GM18870 (cell line): ENCODE results near the gene CNOT10.
"Not testable (repeated sequence)": the region's sequence is repeated elsewhere in the genome, so short reads cannot be mapped to it uniquely, and the experiment has no call there.

Experiments
- ATAC-seq: cut with Tn5 transposase; IDR thresholded peaks from one replicate; pipeline ENCODE4 v1.9.1; 2021; ENCODE audit warnings: moderate library complexity; ENCODE audit not compliant: unreplicated experiment

CNOT10 gene

DNA sequence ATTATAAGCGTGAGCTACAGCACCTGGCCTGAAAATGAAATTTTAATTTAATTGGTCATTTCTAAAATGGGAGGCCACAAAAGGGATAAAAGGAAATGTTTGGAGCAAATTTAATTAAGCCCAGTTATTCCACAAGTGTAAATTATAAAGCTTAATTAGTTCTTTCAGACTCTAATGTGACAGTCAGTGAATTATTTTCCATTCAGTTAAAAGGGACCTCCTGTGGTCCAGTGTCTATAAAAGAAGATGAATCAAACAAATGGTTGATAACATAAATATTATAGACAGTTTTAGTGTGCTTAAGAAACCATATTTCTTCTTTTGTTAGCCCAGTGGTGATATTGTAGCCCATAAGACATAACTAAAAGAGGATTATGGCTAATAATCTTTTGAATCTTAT is 66.4 kb downstream of the CNOT10 start:
- ATAC-seq: no peak

DNA sequence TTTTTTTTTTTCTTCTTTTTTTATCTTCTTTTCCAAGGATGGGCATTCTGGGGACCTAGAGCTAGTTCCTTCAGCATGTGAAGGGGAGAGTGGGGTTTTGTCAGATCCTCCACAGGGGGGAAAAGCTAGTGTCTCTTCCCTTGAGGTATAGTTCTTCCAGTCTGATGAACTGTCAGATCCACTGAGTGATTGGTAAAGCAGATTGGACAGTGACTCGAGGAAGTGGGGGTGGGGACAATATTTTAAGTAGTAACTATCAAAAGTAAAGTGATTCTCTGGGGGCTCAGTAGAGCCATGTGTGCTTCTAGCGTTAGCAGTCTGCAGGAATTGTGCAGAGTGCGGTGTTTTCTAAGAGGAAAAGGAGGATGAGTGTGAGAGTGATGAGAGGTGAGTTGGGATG is 70.8 kb downstream of the CNOT10 start:
- no peak for ATAC-seq

- no peak for ATAC-seq
Observed at GRCh38 chr3:32757618-32758374, 72.8 kb downstream of the CNOT10 start.

- ATAC-seq: no peak
Observed at GRCh38 chr3:32758375-32758753, 73.4 kb downstream of the CNOT10 start.

GRCh38 chr3:32759342-32759741 is 74.4 kb downstream of the CNOT10 start:
- no peak for ATAC-seq

DNA sequence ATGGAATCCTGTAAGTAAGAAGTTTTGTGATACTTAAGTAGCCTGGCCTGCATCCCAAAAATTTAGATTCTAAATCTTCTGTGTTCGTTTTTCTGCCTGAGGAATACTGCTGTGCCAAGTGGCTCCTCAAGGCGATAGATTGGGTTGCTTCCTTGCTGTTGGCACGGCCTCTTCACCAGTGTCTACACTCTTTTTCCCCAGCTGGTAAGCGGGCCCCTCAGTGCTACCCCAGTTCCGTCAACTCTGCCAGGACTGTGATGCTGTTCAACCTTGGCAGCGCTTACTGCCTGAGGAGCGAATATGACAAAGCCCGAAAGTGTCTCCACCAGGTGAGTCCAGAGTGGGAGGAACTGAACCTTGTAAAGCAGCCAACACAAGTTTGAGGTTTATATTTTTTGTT is 79.5 kb downstream of the CNOT10 start:
- ATAC-seq: no peak

GRCh38 chr3:32778389-32778788 is 93.4 kb downstream of the CNOT10 start:
- ATAC-seq: no peak

DNA sequence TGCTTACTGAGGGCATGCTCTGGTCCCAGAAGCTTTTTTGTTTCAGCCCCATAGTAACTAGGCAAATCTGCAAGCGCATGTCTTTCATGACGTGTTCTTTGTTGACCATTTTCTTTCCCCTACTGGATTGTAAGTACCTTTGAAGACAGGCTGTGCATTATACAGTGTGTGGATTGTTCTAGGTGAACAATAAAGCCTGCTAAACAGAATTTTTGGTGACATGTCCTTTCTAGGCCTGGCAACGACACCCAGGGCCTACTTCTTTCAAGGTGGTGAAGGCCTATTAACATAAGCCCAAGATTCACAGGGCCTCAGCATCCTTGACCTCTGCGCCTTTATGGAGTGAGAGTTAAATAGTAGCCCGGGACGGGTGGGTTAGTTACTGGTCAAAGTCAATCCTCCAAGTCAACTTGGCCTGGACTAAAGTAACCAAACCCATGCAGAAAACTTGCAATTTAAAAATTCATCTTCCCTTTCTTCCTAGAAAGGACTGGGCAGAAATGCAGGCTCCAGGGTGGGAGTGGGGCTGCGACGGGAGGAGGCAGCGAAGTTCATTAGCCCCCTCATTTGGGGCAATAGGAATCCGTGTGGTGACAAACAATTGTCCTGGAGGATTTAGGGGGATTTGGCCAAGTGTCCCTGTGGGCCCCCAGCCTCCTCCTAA is 95.2 kb downstream of the CNOT10 start:
- no peak for ATAC-seq

- peak; percentile 15 for ATAC-seq
Observed at GRCh38 chr3:32780735-32781210, 95.8 kb downstream of the CNOT10 start.

DNA sequence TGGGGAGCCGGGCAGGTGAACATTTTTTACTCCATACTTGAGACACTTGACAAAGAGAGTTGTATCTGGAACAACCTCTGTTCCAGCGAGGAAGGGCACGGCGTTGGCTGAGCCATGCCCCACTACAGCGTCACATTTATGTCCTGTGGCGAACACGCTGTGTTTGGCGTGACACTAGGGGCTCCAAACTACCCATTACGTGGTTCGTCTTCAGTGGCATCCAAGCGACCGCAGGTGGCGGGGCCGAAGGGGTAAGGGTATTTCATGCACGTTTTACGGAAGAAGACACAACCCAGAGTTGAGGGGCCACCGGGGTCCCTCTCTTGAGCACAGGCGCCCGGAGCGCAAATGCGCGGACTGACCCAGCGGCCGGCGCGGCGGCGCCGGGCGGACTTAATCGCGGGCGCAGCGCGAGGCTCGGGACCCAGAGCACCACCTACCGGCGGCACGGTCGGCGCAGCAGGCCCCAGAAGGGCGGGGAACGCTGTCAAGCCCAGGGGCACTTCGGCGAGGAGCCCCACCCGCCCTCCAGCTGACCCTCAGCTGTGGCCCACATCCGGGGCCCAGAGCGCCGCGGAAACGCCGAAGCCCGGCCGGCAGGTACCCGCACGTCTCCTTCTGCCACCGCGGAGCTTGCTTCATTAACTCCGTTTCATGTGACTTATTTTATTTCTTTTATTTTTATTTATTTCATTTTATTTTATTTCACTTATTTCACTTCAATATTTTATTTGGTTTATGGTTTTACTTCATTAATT is 96.4 kb downstream of the CNOT10 start:
- ATAC-seq: peak; percentile 70

GRCh38 chr3:32781969-32782270 is 96.9 kb downstream of the CNOT10 start:
- not testable (repeated sequence) for ATAC-seq

GRCh38 chr3:32782407-32782806 is 97.4 kb downstream of the CNOT10 start:
- no peak for ATAC-seq

GRCh38 chr3:32791833-32792232 is 106.8 kb downstream of the CNOT10 start:
- no peak for ATAC-seq

DNA sequence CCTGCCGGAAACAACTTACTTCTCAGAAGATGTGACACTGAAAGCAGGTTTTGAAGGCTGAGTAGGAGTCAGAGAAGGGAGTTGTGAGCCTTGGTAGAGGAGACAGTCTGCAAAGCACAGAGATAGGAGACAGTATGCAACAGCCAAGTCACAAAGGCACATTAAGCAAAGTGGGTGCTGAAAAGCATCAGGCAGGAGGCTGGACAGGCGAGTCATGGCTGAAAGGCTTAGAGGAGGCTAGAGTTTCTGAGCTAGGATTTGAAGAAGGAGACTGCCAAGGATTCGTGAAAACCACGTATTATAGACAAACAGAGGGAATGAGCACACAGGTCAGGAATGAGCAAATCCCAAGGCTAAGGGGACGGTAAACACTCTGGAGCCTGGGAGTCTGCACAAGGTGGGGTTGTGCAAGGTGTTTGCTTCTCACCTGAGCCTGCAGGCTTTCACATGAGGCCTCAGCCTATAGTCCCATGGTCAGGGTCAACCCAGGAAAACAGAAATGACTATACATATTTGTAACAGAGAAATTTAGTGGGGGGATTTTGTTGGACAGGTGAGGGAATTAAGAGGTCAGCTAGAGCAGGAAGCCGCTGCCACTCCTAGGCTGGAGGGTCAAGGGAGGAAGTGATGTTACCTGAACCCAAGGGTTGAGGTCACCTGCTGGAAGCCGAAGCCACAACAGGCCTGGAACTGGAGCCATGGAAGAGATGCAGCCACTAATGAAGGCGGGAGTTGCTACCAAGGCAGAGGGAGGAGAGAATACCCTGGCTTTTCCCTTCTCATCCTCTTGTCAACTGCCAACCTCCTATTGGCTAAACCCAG is 109.7 kb downstream of the CNOT10 start:
- no peak for ATAC-seq

DNA sequence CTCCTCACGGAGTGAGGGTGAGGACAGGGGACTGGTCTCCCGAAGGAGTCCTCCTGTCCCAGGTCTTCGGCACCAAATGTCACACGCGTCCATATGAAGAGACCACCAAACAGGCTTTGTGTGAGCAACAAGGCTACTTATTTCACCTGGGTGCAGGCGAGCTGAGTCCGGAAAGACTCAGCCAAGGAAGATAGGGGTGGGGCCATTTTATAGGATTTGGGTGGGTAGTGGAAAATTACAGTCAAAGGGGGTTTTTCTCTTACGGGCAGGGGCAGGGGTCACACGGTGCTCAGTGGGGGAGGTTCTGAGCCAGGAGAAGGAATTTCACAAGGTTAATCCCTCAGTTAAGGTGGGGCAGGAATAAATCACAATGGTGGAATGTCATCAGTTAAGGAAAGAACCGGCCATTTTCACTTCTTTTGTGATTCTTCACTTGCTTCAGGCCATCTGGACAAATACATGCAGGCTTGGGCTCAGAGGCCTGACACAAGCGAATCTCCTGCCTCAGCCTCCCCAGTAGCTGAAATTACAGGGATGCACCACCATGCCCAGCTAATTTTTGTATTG is 111.5 kb downstream of the CNOT10 start:
- ATAC-seq: not testable (repeated sequence)

GRCh38 chr3:32797776-32798175 is 112.8 kb downstream of the CNOT10 start:
- no peak for ATAC-seq

GRCh38 chr3:32801440-32801839 is 116.5 kb downstream of the CNOT10 start:
- ATAC-seq: not testable (repeated sequence)

DNA sequence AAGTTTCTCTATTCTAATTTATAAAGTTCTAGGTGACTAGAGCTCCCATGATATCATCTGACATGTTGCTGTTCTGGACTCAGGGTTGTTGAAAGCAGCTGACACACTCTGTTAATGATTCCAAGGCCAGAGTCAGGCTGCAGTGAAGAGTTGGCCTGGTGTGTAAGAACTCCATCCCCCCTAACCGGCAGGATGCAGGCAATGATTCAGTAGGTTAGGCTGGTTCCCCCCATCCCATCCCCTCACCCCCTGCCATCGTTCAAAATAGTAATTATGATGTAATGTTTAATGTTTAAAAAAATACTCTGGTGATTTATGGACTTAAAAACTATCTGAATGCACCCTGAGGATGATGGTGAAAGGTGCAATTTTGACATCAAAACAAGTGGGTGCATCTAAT is 128.2 kb downstream of the CNOT10 start:
- ATAC-seq: peak; percentile 63

GRCh38 chr3:32814361-32814760 is 129.4 kb downstream of the CNOT10 start:
- ATAC-seq: no peak

DNA sequence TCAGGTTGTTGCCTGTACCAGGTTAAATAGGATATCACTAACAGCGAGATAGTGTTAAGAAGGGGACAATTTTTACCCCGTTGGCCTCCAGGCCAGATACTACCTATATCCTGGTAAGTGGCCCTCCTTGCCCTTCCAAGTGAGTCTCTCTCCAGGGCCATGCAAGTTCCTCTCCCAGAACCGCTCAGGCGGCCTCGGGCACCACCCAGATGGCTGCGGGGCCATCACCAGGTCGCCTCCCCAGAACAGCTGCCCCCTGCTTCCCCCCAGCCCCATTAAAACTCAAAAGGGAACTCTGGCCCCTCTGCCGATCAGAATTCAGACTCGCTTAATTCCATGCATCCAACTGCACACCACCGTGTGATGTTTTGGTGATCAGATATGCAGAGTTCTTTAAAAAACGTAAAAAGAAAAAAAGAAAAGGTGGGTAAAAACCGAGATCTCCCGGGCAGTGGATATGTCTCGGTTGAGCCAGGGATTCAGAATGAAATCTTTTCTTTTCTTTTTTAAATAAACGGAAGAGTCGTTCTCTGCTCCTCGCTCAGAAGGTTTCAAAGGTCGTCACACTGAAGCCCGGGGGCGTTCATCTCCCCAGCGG is 131.0 kb downstream of the CNOT10 start:
- ATAC-seq: no peak
